NB4 (cell line): ENCODE results near the gene IL36A.
A peak's percentile ranks its signal among the peaks of the same experiment; 100 is the strongest.

Experiments used
- DNase-seq: peaks from one replicate; pipeline ENCODE4 v3.0.0; 2010; ENCODE audit warnings: low read depth
- H3K4me3 ChIP-seq: one replicate; pipeline ENCODE4 v1.5.1; 2011; ENCODE audit warnings: mild to moderate bottlenecking, low read depth, low read length, moderate library complexity
- CTCF ChIP-seq: IDR thresholded peaks from one replicate; pipeline ENCODE4 v1.5.1; 2012; ENCODE audit warnings: low read depth, low read length
- MAX ChIP-seq: IDR thresholded peaks from 2 replicates; pipeline ENCODE4 v1.6.1; 2011; ENCODE audit warnings: low read depth, low read length
- MYC ChIP-seq: IDR thresholded peaks from 2 replicates; pipeline ENCODE4 v1.6.1; 2011; ENCODE audit warnings: low read depth, low read length
- POLR2A ChIP-seq: IDR thresholded peaks from 2 replicates; pipeline ENCODE4 v1.6.1; 2011; ENCODE audit warnings: mild to moderate bottlenecking; ENCODE audit not compliant: insufficient read length; ENCODE audit errors: extremely low read depth

Gene IL36A

GRCh38 chr2:113015042-113015441, 9.8 kb downstream of the IL36A start:
- no peak overlapping the region for H3K4me3 ChIP-seq
- TF ChIP-seq MAX (no peak), CTCF (no peak), MYC (no peak), POLR2A (no peak)
- no peak for DNase-seq

- H3K4me3 ChIP-seq: no peak overlapping the region
- TF ChIP-seq MAX: no peak
- no peak for TF ChIP-seq CTCF
- TF ChIP-seq MYC: no peak
- no peak for TF ChIP-seq POLR2A
- DNase-seq: no peak
Observed at GRCh38 chr2:113015655-113016054, 10.4 kb downstream of the IL36A start.

GRCh38 chr2:113018509-113018908, 13.2 kb downstream of the IL36A start:
- TF ChIP-seq MAX (no peak), CTCF (no peak), POLR2A (no peak), MYC (no peak)
- H3K4me3 ChIP-seq: no peak overlapping the region
- DNase-seq: no peak

GRCh38 chr2:113021312-113021711, 16.1 kb downstream of the IL36A start:
- TF ChIP-seq MAX (no peak), MYC (no peak), POLR2A (no peak), CTCF (no peak)
- DNase-seq: no peak
- H3K4me3 ChIP-seq: no peak overlapping the region

GRCh38 chr2:113024764-113025163, 19.5 kb downstream of the IL36A start:
- TF ChIP-seq MAX: no peak
- no peak for TF ChIP-seq POLR2A
- TF ChIP-seq CTCF: no peak
- no peak for TF ChIP-seq MYC
- DNase-seq: no peak
- H3K4me3 ChIP-seq: no peak overlapping the region

- peak; percentile 40 for DNase-seq
- TF ChIP-seq POLR2A: no peak
- TF ChIP-seq MAX: no peak
- no peak for TF ChIP-seq CTCF
- TF ChIP-seq MYC: no peak
- no peak overlapping the region for H3K4me3 ChIP-seq
Observed at GRCh38 chr2:113025737-113026136, 20.5 kb downstream of the IL36A start.
